Amygdala (tissue), 56 donors: ENCODE data around the gene TIGIT.

Experiments
- DNase-seq, 56 donors: peaks; one replicate each; lab custom pipeline; 2025; lab: John Stamatoyannopoulos, UW

Gene TIGIT

GRCh38 chr3:114308830-114309229 lies 15.0 kb downstream of the TIGIT start:
- DNase-seq = no peak

GRCh38 chr3:114310695-114311094 lies 16.9 kb downstream of the TIGIT start:
- no peak for DNase-seq

DNA sequence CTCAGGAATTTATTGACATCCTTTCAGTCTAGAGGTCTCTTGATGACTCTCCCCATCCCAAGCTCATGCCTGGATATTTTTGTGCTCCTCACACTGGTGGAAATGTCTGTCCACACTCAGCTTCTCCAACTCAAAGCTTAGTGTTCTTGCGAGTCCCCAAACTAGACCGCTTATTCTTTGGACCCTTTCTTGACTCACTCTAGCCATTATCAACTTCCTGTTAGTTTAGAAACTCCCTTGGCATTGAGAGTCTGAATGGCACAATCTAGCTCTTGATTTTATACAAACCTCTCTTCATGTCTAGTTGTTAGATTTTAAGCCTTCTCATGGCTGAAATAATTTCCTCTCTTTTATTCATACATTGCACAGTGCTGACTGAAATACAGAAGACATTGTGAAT lies 19.6 kb downstream of the TIGIT start:
- DNase-seq = no peak

- no peak for DNase-seq
These were observed 20.5 kb downstream of the TIGIT start for GRCh38 chr3:114314282-114314681.

DNA sequence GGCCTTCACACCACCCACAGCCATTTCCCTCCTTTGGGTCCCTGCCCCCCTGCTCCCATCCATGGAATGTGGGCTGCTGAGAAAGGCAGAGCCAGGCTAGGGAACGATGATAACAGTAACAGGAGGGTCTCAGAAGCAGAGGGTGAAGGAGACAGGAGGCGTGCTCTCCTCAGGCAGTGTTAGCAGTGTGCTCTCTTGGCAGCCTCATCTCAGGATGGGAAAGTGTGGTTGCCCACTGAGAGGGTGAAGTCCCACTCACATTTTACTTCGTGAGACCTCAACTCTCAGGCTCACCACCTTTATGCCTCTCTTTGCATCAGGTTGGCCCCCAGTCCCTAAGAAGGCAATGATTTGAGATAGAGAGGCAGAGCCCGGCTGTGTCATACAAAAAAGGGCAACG lies 24.5 kb downstream of the TIGIT start:
- DNase-seq = no peak

- DNase-seq = no peak
These were observed 25.6 kb downstream of the TIGIT start for GRCh38 chr3:114319453-114319852.

- DNase-seq = no peak
These were observed 26.4 kb downstream of the TIGIT start for GRCh38 chr3:114320246-114320645.

DNA sequence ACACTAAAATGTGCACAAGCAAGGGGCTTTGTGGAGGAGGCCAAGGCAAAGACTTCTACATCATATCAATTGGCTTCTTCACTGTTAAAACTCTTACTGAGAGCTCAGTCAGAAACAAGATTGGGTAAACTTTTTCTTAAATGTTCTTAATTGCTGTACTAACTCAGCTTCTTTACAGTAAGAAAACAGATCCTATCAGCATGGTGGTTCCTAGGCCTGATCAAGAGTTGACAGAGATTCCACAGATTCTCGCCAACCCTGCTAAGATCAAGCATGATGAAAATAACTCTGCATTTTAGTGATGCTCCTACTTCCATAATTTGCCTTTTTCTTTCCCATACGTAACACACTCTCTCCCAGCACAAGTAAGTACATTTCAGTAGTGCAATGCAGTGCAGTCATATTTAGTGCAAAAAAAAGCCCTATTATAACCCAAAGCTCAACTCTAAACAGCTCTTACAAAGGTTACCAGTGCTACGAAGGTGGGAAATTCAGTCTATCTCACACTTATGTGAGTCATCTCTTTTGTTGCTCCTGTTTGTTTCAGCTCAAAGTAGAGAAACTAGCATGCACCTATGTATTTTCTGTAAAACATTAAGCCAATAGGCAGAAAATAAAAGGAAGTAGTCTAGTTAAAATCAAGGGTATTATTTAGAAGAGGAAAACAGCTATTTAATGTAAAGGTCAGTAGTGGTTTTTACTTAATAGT lies 29.9 kb downstream of the TIGIT start:
- no peak for DNase-seq

DNA sequence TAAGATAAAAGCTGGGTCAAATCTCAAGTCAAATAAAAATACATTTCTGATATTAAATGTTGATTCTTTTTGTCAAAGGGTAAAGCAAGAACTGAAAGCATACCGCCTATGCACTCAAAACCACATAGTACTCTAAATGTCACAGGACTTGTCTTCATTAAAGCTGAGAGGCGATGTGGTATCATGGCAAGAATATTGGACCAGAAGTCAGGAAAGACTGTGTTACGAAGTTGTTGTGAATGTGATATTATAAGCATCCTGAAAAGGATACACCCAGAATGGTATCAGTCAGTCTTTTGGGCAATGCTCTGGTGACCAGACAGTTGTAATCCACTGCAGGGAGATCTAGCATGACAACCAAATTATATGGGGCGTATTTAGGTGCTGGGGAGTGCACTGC lies 33.8 kb downstream of the TIGIT start:
- DNase-seq = no peak

DNA sequence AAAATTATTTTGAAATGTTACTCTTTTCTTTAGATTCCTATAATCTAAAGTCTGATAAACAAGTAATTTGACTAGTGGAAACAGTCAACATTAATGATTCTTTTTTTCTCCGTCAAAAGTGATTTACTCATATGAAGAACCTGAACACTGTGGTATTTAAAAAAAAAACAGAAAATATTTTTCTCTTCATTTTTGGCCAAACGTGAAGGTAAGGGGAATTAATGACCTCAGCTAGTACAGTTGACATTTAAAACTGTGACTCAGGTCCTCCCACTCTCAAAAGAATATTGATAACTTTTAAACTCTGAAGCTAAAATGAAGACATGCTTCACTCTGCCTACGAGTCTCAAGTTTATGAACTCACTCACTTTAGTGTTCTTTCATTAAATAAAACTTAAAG lies 34.5 kb downstream of the TIGIT start:
- no peak for DNase-seq

GRCh38 chr3:114329823-114330222 lies 36.0 kb downstream of the TIGIT start:
- no peak for DNase-seq

DNA sequence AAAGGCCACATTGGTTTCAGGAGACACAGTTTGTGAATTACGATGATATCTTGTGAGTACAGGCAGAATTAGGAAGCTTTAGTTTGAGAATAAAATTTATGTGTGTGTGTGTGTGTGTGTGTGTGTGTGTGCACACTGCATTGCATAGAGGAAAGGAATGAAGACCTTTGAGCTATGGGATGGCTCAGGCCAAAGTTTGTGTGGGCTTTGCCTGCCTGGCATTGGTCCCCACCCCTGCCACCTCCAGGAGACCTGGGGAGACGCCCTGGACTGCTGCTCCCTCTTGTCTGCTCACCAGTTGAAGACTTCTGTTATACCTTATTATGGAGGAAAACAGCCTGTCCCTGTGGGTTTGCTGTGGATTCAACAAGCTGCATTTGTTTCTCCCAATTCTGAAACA lies 37.2 kb downstream of the TIGIT start:
- no peak for DNase-seq

DNA sequence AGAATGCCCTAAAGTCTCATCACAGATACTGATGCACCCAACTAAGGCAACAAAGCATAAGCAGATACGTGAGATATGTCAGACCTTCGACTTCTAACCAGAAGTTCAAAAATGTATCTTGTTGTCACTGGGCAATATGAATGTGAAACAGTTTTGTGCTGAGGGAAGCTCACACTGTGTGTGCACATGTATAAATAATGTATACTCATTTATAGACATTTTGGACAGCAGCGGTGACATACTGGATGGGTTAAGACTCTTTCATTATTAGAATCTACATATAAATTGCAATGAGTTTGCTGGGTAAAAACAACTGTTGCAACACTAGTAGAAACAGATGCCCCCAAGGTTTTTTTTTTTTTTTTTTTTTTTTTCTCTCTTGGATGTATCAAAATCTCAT lies 37.9 kb downstream of the TIGIT start:
- DNase-seq = no peak

DNA sequence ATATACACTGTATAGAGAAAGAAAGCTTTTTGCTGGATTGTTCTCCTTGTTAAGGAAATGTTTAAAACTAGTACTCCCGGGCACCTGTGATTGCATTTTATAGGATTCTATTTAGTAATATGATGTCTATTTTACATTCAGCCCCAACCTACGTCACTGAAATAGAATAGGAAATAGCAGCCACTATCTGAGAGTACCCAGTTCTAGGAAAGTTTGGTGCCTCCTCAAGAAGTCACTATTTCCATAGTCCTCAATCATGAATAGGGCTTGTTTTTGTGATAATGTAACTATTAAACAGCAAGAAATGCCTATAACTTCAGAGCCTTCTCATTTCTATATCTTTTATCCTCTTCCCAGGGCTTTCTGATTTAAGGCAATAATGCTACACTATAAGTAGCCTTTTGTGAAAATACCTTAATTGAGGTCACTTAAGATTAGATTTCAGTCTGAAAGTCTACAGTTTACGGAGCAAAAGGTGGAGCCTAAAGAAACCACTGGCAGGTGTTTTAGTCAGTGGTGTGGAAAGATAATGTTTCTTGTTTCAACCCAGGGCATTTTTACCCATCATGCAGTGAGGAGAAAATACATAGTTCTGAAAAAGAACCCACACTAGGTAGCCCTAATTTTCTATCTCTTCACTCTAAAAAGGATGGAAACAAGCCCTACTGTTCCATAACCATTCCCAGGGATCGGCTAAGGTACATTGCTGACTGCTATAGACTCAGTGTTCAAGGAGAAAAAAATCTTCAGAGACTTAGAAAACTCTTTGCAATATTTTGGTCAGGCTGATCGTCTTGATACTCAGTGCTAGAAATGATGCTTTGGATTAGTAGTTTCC lies 38.7 kb downstream of the TIGIT start:
- no peak for DNase-seq

DNA sequence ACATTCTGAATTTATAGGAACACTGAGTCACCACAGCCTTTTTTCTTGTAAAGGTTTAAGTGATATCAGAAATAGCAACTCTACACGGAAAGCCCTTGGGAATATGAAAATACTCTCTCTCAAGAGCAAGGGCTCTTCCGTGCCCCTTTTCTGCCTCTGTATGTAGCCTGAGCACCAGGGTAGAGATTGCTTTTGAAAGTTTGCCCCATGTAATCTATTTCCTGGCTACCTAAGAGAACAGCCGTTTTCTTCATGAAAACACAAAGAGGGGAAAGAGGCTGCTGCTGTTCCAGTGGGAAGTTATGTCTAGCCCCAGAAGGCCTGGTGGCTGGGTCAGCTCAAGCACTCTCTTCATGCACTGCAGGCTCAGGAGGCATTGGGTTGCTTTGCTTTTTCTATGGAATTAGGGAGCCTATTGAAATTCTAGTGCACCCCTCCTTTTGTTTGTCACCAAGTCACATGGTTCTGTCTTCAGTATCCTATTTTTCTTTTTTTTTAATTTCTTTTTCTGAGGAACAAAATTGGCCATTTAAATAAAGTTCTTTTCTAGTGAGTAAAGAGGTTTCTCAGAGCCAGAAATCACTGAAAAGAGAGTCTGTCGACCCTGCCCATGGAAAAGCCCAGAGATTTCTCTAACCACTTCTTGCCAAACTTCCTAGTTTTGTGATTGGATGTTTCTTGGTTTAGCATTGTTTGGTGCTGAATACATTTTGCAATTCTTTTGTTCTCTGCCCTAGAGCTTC lies 39.5 kb downstream of the TIGIT start:
- DNase-seq = peak in 21 of 56 donors; percentile 6 to 68 (median 26)

DNA sequence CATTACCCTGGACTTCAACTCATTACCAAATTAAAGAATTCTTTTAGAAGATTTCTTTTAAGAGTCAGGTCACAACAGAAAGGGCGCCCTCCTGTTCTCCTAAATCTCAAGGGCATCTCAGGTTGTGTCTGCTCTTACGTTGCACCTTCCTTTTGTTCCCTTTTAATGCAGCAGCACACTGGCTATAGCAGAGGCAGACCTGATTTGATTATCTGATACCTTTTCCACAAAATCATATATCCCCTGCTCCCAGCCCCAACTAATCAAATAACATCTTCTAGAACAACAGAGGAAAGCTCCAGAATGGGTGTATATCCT lies 40.1 kb downstream of the TIGIT start:
- DNase-seq = peak in 2 of 56 donors; percentile 8 to 33

DNA sequence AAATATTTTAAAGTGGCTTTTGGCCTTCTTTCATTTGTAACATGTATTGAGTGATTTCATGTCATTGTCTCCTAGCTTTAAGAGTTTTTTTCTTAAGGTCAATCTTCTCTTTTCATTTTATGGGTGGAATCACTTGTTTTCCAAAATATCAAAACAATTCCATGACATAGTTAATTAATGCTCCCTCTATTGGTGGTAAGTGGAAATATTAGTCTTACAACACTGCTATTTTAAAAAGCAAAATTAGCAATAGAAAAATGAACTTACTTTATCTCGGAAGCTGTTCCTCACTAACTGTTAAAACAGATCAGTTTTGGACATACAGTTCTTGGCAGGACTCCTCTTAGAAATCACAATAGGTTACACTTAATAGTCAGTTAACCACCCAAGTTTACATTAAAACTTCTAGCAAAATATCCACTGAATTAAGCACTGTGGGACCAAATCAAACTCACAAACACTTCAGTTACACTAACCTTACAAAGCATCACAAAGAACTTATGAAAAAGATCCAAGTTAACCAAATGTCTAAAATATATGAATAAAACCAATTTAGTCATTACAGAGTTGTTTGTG lies 42.4 kb downstream of the TIGIT start:
- DNase-seq = no peak

DNA sequence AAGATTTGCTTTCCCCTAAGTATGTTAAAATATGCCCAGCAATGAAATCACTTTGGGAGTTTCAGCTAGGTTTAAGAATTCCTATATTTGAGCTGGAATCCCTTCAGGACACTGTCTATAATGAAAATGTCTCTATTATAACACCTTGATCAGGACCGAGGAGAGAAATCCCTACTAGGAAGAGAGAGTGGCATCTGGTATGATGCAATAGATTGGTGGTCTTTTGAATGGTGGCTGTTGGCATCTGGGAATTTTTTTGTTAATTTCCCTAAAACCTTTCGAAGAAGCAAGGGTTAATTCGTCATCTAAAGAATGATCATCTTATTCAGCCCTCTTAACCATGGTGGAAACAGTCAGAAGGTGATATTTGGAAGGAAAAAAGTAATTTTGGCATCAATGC lies 43.0 kb downstream of the TIGIT start:
- DNase-seq = no peak

- no peak for DNase-seq
These were observed 45.0 kb downstream of the TIGIT start for GRCh38 chr3:114338651-114339357.

GRCh38 chr3:114344492-114344891 lies 50.7 kb downstream of the TIGIT start:
- no peak for DNase-seq

DNA sequence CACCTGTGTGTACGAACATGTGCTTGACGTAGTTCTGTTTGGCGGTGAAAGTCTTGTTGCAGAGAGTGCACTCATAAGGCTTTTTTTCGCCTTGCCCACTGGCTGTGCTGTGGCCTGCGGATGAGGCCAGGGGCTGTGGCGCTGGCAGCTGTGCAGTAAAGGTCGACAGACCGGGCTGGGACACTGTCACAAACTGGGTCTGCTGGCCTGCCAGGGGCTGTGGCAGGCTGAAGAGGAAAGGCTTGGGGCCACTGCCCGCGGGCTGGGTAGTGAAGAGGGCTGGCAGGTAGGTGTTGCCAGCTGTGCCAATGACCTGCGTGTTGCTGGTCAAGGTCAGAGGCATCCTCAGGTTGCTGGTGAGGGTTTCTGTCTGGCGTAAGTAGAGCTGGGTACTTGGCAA lies 56.4 kb downstream of the TIGIT start:
- DNase-seq = no peak
